B cell (primary cell): ENCODE data around the gene SLC2A10. TPM values are rescaled to one million over a fixed set of nuclear protein-coding genes. Genes with fewer than 3 reads are reported as not detected.

Experiments
- ATAC-seq: fragments of 200-7000 bp; cut with Tn5 transposase; one replicate; pipeline ENCODE4 v1.10.0; 2021; ENCODE audit warnings: low read depth, mild to moderate bottlenecking, moderate number of reproducible peaks, moderate library complexity
- CTCF ChIA-PET: fragments of 350-600 bp; sonication (Branson Sonifier 250); formaldehyde crosslinking; loops from one replicate; lab custom pipeline; 2021; ENCODE audit warnings: antibody characterized with exemption, inconsistent platforms; lab: Charles Lee
- POLR2A ChIA-PET: fragments of 350-600 bp; sonication (Branson Sonifier 250); formaldehyde crosslinking; loops from one replicate; lab custom pipeline; 2021; ENCODE audit warnings: antibody characterized with exemption; lab: Charles Lee
- DNase-seq: peaks from one replicate; pipeline ENCODE4 v3.0.0; 2013
- H2AFZ ChIP-seq: 2 replicates; pipeline ENCODE4 v1.6.1; 2012; ENCODE audit warnings: mild to moderate bottlenecking, low read depth, low read length; ENCODE audit not compliant: insufficient read depth, poor library complexity, severe bottlenecking
- H3K27ac ChIP-seq, 2 donors: 1 replicate in 1 of 2; 2 replicates in 1 of 2; pipeline ENCODE4 v1.5.1; 2012 to 2013; ENCODE audit warnings: low read length in 2 of 2, mild to moderate bottlenecking in 2 of 2, moderate library complexity in 1 of 2
- H3K27me3 ChIP-seq, 4 experiments: fragments of 200-600 bp in 1 of 4; sonication (generic) in 1 of 4; replicated peaks in 1 of 4; 1 replicate in 2 of 4; 2 replicates in 2 of 4; pipeline versions ENCODE4 v1.6.1 to v1.7.0; 2013 to 2016; ENCODE audit warnings: low read length in 3 of 4, mild to moderate bottlenecking in 2 of 4, mixed read lengths in 1 of 4, moderate library complexity in 1 of 4; ENCODE audit not compliant: insufficient read depth in 4 of 4, control insufficient read depth in 3 of 4; ENCODE audit errors: control extremely low read depth in 1 of 4
- H3K36me3 ChIP-seq, 2 experiments: replicated peaks in 1 of 2; 1 replicate in 1 of 2; 2 replicates in 1 of 2; pipeline versions ENCODE4 v1.6.1 to v1.7.1; 2013; ENCODE audit warnings: low read length in 1 of 2; ENCODE audit not compliant: insufficient read depth in 2 of 2, control insufficient read depth in 1 of 2; ENCODE audit errors: control extremely low read depth in 1 of 2, extremely low read depth in 1 of 2
- H3K4me1 ChIP-seq, 2 donors: fragments of 200-600 bp in 1 of 2; sonication (generic) in 1 of 2; 1 replicate in 1 of 2; 2 replicates in 1 of 2; pipeline versions ENCODE4 v1.5.1 to v1.6.1; 2013 to 2017; ENCODE audit warnings: low read length in 2 of 2; ENCODE audit not compliant: control insufficient read depth in 2 of 2, insufficient read depth in 2 of 2
- H3K4me2 ChIP-seq: replicated peaks from 2 replicates; pipeline ENCODE3; 2012; ENCODE audit warnings: mild to moderate bottlenecking, low read depth, low read length; ENCODE audit not compliant: poor library complexity, severe bottlenecking
- H3K4me3 ChIP-seq, 5 experiments: fragments of 200-600 bp in 1 of 5; sonication (generic) in 1 of 5; 1 replicate in 3 of 5; 2 replicates in 2 of 5; pipeline versions ENCODE4 v1.5.1 to v1.7.0; 2011 to 2016; ENCODE audit warnings: low read length in 4 of 5, mild to moderate bottlenecking in 4 of 5, low read depth in 2 of 5, control low read depth in 1 of 5, moderate library complexity in 1 of 5; ENCODE audit not compliant: insufficient read depth in 1 of 5; ENCODE audit errors: control extremely low read depth in 1 of 5, extremely low read depth in 1 of 5
- H3K79me2 ChIP-seq: fragments of 200-600 bp; sonication (generic); one replicate; pipeline ENCODE4 v1.6.0; 2016; ENCODE audit warnings: low read length; ENCODE audit not compliant: control insufficient read depth, insufficient read depth
- H3K9ac ChIP-seq: fragments of 200-600 bp; sonication (generic); 2 replicates; pipeline ENCODE4 v1.6.1; 2017; ENCODE audit warnings: mild to moderate bottlenecking, low read length, moderate library complexity
- H3K9me3 ChIP-seq, 3 donors: one replicate each; pipeline versions ENCODE4 v1.6.1 to v1.7.1; 2013; ENCODE audit warnings: low read length in 2 of 3; ENCODE audit not compliant: control insufficient read depth in 2 of 3, insufficient read depth in 1 of 3; ENCODE audit errors: control extremely low read depth in 1 of 3
- H4K20me1 ChIP-seq: 2 replicates; pipeline ENCODE4 v1.6.0; 2012; ENCODE audit warnings: mild to moderate bottlenecking, low read length; ENCODE audit not compliant: insufficient read depth, control insufficient read depth, poor library complexity, severe bottlenecking
- H3K27ac Mint-ChIP-seq: one replicate; pipeline ENCODE4 v1.8.0; 2021; ENCODE audit warnings: mixed read lengths
- H3K27me3 Mint-ChIP-seq: one replicate; pipeline ENCODE4 v1.8.0; 2021; ENCODE audit warnings: mixed read lengths
- H3K4me1 Mint-ChIP-seq: one replicate; pipeline ENCODE4 v1.8.0; 2021; ENCODE audit warnings: mixed read lengths
- H3K4me3 Mint-ChIP-seq: one replicate; pipeline ENCODE4 v1.8.0; 2021; ENCODE audit warnings: mixed read lengths
- H3K9me3 Mint-ChIP-seq: one replicate; pipeline ENCODE4 v1.8.0; 2022; ENCODE audit warnings: mixed read lengths; ENCODE audit not compliant: insufficient read depth
- CTCF ChIP-seq: fragments of 200-600 bp; IDR thresholded peaks from one replicate; pipeline ENCODE4 v1.8.0; 2022; ENCODE audit warnings: antibody characterized with exemption, mild to moderate bottlenecking
- EZH2 ChIP-seq: IDR thresholded peaks from 2 replicates; pipeline ENCODE4 v1.6.1; 2012; ENCODE audit warnings: borderline replicate concordance, low read depth, mild to moderate bottlenecking, moderate library complexity, low read length; ENCODE audit not compliant: insufficient read depth, poor library complexity, severe bottlenecking
- WGBS: methylation state at CpG from one replicate; pipeline ENCODE4 v1.1.5; 2013; ENCODE audit warnings: missing lambda C conversion rate; ENCODE audit not compliant: insufficient coverage; 5-methylcytosine and 5-hydroxymethylcytosine counted together
- intact Hi-C: fragments of 100-400 bp; cut with micrococcal nuclease; formaldehyde crosslinking; loops from one replicate; pipeline ENCODE4 v1.10.0; 2022
- polyA plus RNA-seq: library from polyadenylated mRNA; depleted of rRNA; stranded (reverse); fragments of >200 nt; gene quantifications from 2 replicates; pipeline ENCODE4 v1.2.3, GENCODE V29; 2012
- total RNA-seq, 2 donors: library from RNA; stranded (reverse); fragments of 120-200 nt in 1 of 2; gene quantifications; 1 replicate in 1 of 2; 2 replicates in 1 of 2; pipeline versions ENCODE4 v1.2.3 to v1.2.4, GENCODE V29; 2013 to 2022

Gene SLC2A10
- total and polyA plus RNA-seq, 2 donors (not counting 1 experiment from before 2014, with no cell fraction given), result not detected

GRCh38 chr20:46713957-46714834, 4.7 kb downstream of the SLC2A10 start:
- no peaks in the 10 kb centered on the region for H3K79me2 ChIP-seq
- Mint-ChIP-seq H3K4me3 (no peak overlapping the region), H3K27me3 (peaks cover 56% of the 10 kb centered on the region), H3K4me1 (peaks cover 8% of the 10 kb centered on the region), H3K9me3 (no peaks in the 10 kb centered on the region), H3K27ac (no peak overlapping the region)
- H3K4me3 ChIP-seq, result no peak overlapping the region
- DNase-seq (no peak), ATAC-seq (no peak)
- POLR2A ChIA-PET, result no interaction called here
- no peak overlapping the region for H2AFZ ChIP-seq
- peaks cover 0 to 31% (median 11%) of the 10 kb centered on the region in 4 experiments for H3K27me3 ChIP-seq
- intact Hi-C loops, result no loop called here
- H3K9me3 ChIP-seq, result no peaks in the 10 kb centered on the region
- H3K27ac ChIP-seq, result no peak overlapping the region
- no peaks in the 10 kb centered on the region for H4K20me1 ChIP-seq
- CTCF ChIA-PET, result no interaction called here
- H3K4me2 ChIP-seq, result no peak overlapping the region
- no peak for TF ChIP-seq CTCF
- TF ChIP-seq EZH2, result no peak
- WGBS, result 93% methylated on average over 14 of the region's 15 CpGs
- no peaks in the 10 kb centered on the region for H3K36me3 ChIP-seq
- peaks cover 6 to 10% of the 10 kb centered on the region in 2 donors for H3K4me1 ChIP-seq
- no peak overlapping the region for H3K9ac ChIP-seq

- H3K36me3 ChIP-seq, result no peaks in the 10 kb centered on the region
- H3K4me3 Mint-ChIP-seq, result no peak overlapping the region
- peaks cover 57% of the 10 kb centered on the region for H3K27me3 Mint-ChIP-seq
- peaks cover 2% of the 10 kb centered on the region for H3K4me1 Mint-ChIP-seq
- no peak overlapping the region for H3K4me2 ChIP-seq
- 79% methylated on average over 3 of the region's 4 CpGs for WGBS
- intact Hi-C loops, result no loop called here
- ATAC-seq (no peak), DNase-seq (no peak)
- no peak overlapping the region for H3K9ac ChIP-seq
- H3K9me3 Mint-ChIP-seq, result peaks cover 3% of the 10 kb centered on the region
- H3K27me3 ChIP-seq, result peaks cover 0 to 24% (median 7%) of the 10 kb centered on the region in 4 experiments
- no peaks in the 10 kb centered on the region for H3K79me2 ChIP-seq
- no peak overlapping the region for H3K27ac ChIP-seq
- H3K9me3 ChIP-seq, result no peaks in the 10 kb centered on the region
- no peak for TF ChIP-seq CTCF
- TF ChIP-seq EZH2, result no peak
- H3K27ac Mint-ChIP-seq, result no peak overlapping the region
- H3K4me3 ChIP-seq, result no peak overlapping the region
- no peaks in the 10 kb centered on the region for H3K4me1 ChIP-seq
- POLR2A ChIA-PET, result no interaction called here
- no peaks in the 10 kb centered on the region for H4K20me1 ChIP-seq
- no peak overlapping the region for H2AFZ ChIP-seq
- CTCF ChIA-PET, result interaction anchor here (0.9 kb wide), 1 partner anchor 11 kb away, joined by 3 read pairs; no protein-coding TSS in a partner anchor
These were observed 5.9 kb downstream of the SLC2A10 start for GRCh38 chr20:46715292-46715756.
